B cell (primary cell): ENCODE data around the gene MTHFSD. TPM values are rescaled to one million over a fixed set of nuclear protein-coding genes. Genes with fewer than 3 reads are reported as not detected.
A peak's percentile ranks its signal among the peaks of the same experiment; 100 is the strongest.

Source experiments
- ATAC-seq: fragments of 200-7000 bp; cut with Tn5 transposase; one replicate; pipeline ENCODE4 v1.10.0; 2021; ENCODE audit warnings: low read depth, mild to moderate bottlenecking, moderate number of reproducible peaks, moderate library complexity
- CTCF ChIA-PET: fragments of 350-600 bp; sonication (Branson Sonifier 250); formaldehyde crosslinking; loops from one replicate; lab custom pipeline; 2021; ENCODE audit warnings: antibody characterized with exemption, inconsistent platforms; lab: Charles Lee
- POLR2A ChIA-PET: fragments of 350-600 bp; sonication (Branson Sonifier 250); formaldehyde crosslinking; loops from one replicate; lab custom pipeline; 2021; ENCODE audit warnings: antibody characterized with exemption; lab: Charles Lee
- DNase-seq: peaks from one replicate; pipeline ENCODE4 v3.0.0; 2013
- H2AFZ ChIP-seq: 2 replicates; pipeline ENCODE4 v1.6.1; 2012; ENCODE audit warnings: mild to moderate bottlenecking, low read depth, low read length; ENCODE audit not compliant: insufficient read depth, poor library complexity, severe bottlenecking
- H3K27ac ChIP-seq, 2 donors: 1 replicate in 1 of 2; 2 replicates in 1 of 2; pipeline ENCODE4 v1.5.1; 2012 to 2013; ENCODE audit warnings: low read length in 2 of 2, mild to moderate bottlenecking in 2 of 2, moderate library complexity in 1 of 2
- H3K27me3 ChIP-seq, 4 experiments: fragments of 200-600 bp in 1 of 4; sonication (generic) in 1 of 4; replicated peaks in 1 of 4; 1 replicate in 2 of 4; 2 replicates in 2 of 4; pipeline versions ENCODE4 v1.6.1 to v1.7.0; 2013 to 2016; ENCODE audit warnings: low read length in 3 of 4, mild to moderate bottlenecking in 2 of 4, mixed read lengths in 1 of 4, moderate library complexity in 1 of 4; ENCODE audit not compliant: insufficient read depth in 4 of 4, control insufficient read depth in 3 of 4; ENCODE audit errors: control extremely low read depth in 1 of 4
- H3K36me3 ChIP-seq, 2 experiments: replicated peaks in 1 of 2; 1 replicate in 1 of 2; 2 replicates in 1 of 2; pipeline versions ENCODE4 v1.6.1 to v1.7.1; 2013; ENCODE audit warnings: low read length in 1 of 2; ENCODE audit not compliant: insufficient read depth in 2 of 2, control insufficient read depth in 1 of 2; ENCODE audit errors: control extremely low read depth in 1 of 2, extremely low read depth in 1 of 2
- H3K4me1 ChIP-seq, 2 donors: fragments of 200-600 bp in 1 of 2; sonication (generic) in 1 of 2; 1 replicate in 1 of 2; 2 replicates in 1 of 2; pipeline versions ENCODE4 v1.5.1 to v1.6.1; 2013 to 2017; ENCODE audit warnings: low read length in 2 of 2; ENCODE audit not compliant: control insufficient read depth in 2 of 2, insufficient read depth in 2 of 2
- H3K4me2 ChIP-seq: replicated peaks from 2 replicates; pipeline ENCODE3; 2012; ENCODE audit warnings: mild to moderate bottlenecking, low read depth, low read length; ENCODE audit not compliant: poor library complexity, severe bottlenecking
- H3K4me3 ChIP-seq, 5 experiments: fragments of 200-600 bp in 1 of 5; sonication (generic) in 1 of 5; 1 replicate in 3 of 5; 2 replicates in 2 of 5; pipeline versions ENCODE4 v1.5.1 to v1.7.0; 2011 to 2016; ENCODE audit warnings: low read length in 4 of 5, mild to moderate bottlenecking in 4 of 5, low read depth in 2 of 5, control low read depth in 1 of 5, moderate library complexity in 1 of 5; ENCODE audit not compliant: insufficient read depth in 1 of 5; ENCODE audit errors: control extremely low read depth in 1 of 5, extremely low read depth in 1 of 5
- H3K79me2 ChIP-seq: fragments of 200-600 bp; sonication (generic); one replicate; pipeline ENCODE4 v1.6.0; 2016; ENCODE audit warnings: low read length; ENCODE audit not compliant: control insufficient read depth, insufficient read depth
- H3K9ac ChIP-seq: fragments of 200-600 bp; sonication (generic); 2 replicates; pipeline ENCODE4 v1.6.1; 2017; ENCODE audit warnings: mild to moderate bottlenecking, low read length, moderate library complexity
- H3K9me3 ChIP-seq, 3 donors: one replicate each; pipeline versions ENCODE4 v1.6.1 to v1.7.1; 2013; ENCODE audit warnings: low read length in 2 of 3; ENCODE audit not compliant: control insufficient read depth in 2 of 3, insufficient read depth in 1 of 3; ENCODE audit errors: control extremely low read depth in 1 of 3
- H4K20me1 ChIP-seq: 2 replicates; pipeline ENCODE4 v1.6.0; 2012; ENCODE audit warnings: mild to moderate bottlenecking, low read length; ENCODE audit not compliant: insufficient read depth, control insufficient read depth, poor library complexity, severe bottlenecking
- H3K27ac Mint-ChIP-seq: one replicate; pipeline ENCODE4 v1.8.0; 2021; ENCODE audit warnings: mixed read lengths
- H3K27me3 Mint-ChIP-seq: one replicate; pipeline ENCODE4 v1.8.0; 2021; ENCODE audit warnings: mixed read lengths
- H3K4me1 Mint-ChIP-seq: one replicate; pipeline ENCODE4 v1.8.0; 2021; ENCODE audit warnings: mixed read lengths
- H3K4me3 Mint-ChIP-seq: one replicate; pipeline ENCODE4 v1.8.0; 2021; ENCODE audit warnings: mixed read lengths
- H3K9me3 Mint-ChIP-seq: one replicate; pipeline ENCODE4 v1.8.0; 2022; ENCODE audit warnings: mixed read lengths; ENCODE audit not compliant: insufficient read depth
- CTCF ChIP-seq: fragments of 200-600 bp; IDR thresholded peaks from one replicate; pipeline ENCODE4 v1.8.0; 2022; ENCODE audit warnings: antibody characterized with exemption, mild to moderate bottlenecking
- EZH2 ChIP-seq: IDR thresholded peaks from 2 replicates; pipeline ENCODE4 v1.6.1; 2012; ENCODE audit warnings: borderline replicate concordance, low read depth, mild to moderate bottlenecking, moderate library complexity, low read length; ENCODE audit not compliant: insufficient read depth, poor library complexity, severe bottlenecking
- WGBS: methylation state at CpG from one replicate; pipeline ENCODE4 v1.1.5; 2013; ENCODE audit warnings: missing lambda C conversion rate; ENCODE audit not compliant: insufficient coverage; 5-methylcytosine and 5-hydroxymethylcytosine counted together
- intact Hi-C: fragments of 100-400 bp; cut with micrococcal nuclease; formaldehyde crosslinking; loops from one replicate; pipeline ENCODE4 v1.10.0; 2022
- polyA plus RNA-seq: library from polyadenylated mRNA; depleted of rRNA; stranded (reverse); fragments of >200 nt; gene quantifications from 2 replicates; pipeline ENCODE4 v1.2.3, GENCODE V29; 2012
- total RNA-seq, 2 donors: library from RNA; stranded (reverse); fragments of 120-200 nt in 1 of 2; gene quantifications; 1 replicate in 1 of 2; 2 replicates in 1 of 2; pipeline versions ENCODE4 v1.2.3 to v1.2.4, GENCODE V29; 2013 to 2022

MTHFSD gene
- total and polyA plus RNA-seq, 2 donors (not counting 1 experiment from before 2014, with no cell fraction given): 21.5 to 42.0 TPM

- POLR2A ChIA-PET: no interaction called here
- peak overlapping the region; percentile 67 for H3K27ac Mint-ChIP-seq
- no peak for TF ChIP-seq CTCF
- TF ChIP-seq EZH2: no peak
- H3K27ac ChIP-seq: peak overlapping the region; percentile 68 to 79
- intact Hi-C loops: loop anchor here (1.0 kb wide), 1 partner anchor 49 kb away; the partner anchor contains the start of gene MTHFSD
- H3K79me2 ChIP-seq: no peaks in the 10 kb centered on the region
- peaks cover 0 to 5% (median 0%) of the 10 kb centered on the region in 3 donors for H3K9me3 ChIP-seq
- 37% methylated on average over 3 of the region's 16 CpGs for WGBS
- peak overlapping the region; percentile 88 for H3K4me3 Mint-ChIP-seq
- H3K9ac ChIP-seq: peak overlapping the region; percentile 79
- H3K27me3 Mint-ChIP-seq: peaks cover 15% of the 10 kb centered on the region
- H3K4me2 ChIP-seq: peak overlapping the region; percentile 83
- DNase-seq (peak; percentile 66), ATAC-seq (peak; percentile 99)
- peaks cover 0 to 9% (median 0%) of the 10 kb centered on the region in 4 experiments for H3K27me3 ChIP-seq
- H3K4me1 ChIP-seq: peaks cover 4 to 10% of the 10 kb centered on the region in 2 donors
- peak overlapping the region; percentile 92 for H2AFZ ChIP-seq
- no peaks in the 10 kb centered on the region for H3K36me3 ChIP-seq
- CTCF ChIA-PET: no interaction called here
- no peaks in the 10 kb centered on the region for H4K20me1 ChIP-seq
- H3K9me3 Mint-ChIP-seq: no peaks in the 10 kb centered on the region
- peak overlapping the region; percentile 64 to 90 (median 72) for H3K4me3 ChIP-seq
- peaks cover 6% of the 10 kb centered on the region for H3K4me1 Mint-ChIP-seq
Observed at GRCh38 chr16:86604436-86605193, 49.6 kb upstream of the MTHFSD start.

GRCh38 chr16:86602521-86602920, 47.5 kb upstream of the MTHFSD start:
- Histone ChIP-seq H3K79me2 (no peaks in the 10 kb centered on the region), H3K9ac (no peak overlapping the region), H3K36me3 (no peaks in the 10 kb centered on the region), H3K4me1 (peaks cover 4 to 10% of the 10 kb centered on the region in 2 donors), H3K27ac (no peak overlapping the region), H4K20me1 (no peaks in the 10 kb centered on the region), H3K4me3 (no peak overlapping the region), H2AFZ (no peak overlapping the region), H3K4me2 (no peak overlapping the region), H3K9me3 (peaks cover 0 to 5% (median 0%) of the 10 kb centered on the region in 3 donors), H3K27me3 (peaks cover 0 to 8% (median 0%) of the 10 kb centered on the region in 4 experiments)
- WGBS: 80% methylated on average over 2 of the region's 4 CpGs
- Mint-ChIP-seq H3K4me3 (no peak overlapping the region), H3K9me3 (no peaks in the 10 kb centered on the region), H3K27ac (no peak overlapping the region), H3K4me1 (peaks cover 6% of the 10 kb centered on the region), H3K27me3 (peaks cover 25% of the 10 kb centered on the region)
- no peak for DNase-seq
- intact Hi-C loops: no loop called here
- ATAC-seq: no peak
- ChIA-PET CTCF (no interaction called here), POLR2A (no interaction called here)
- no peak for TF ChIP-seq EZH2
- TF ChIP-seq CTCF: no peak
